ENCODE data around the gene MOB3A. TPM values are rescaled to one million over a fixed set of nuclear protein-coding genes. Genes with fewer than 3 reads are reported as not detected.

The MOB3A gene
- total and polyA plus RNA-seq, 12 donors = 8.9 to 30.5 (median 15.7) TPM

GRCh38 chr19:2041683-2042484, 54.2 kb downstream of the MOB3A start:
- intact Hi-C loops (cut with DNase I) = no loop called here
- DNase-seq = peak; percentile 95 to 99
- H3K9me3 ChIP-seq = no peaks in the 10 kb centered on the region
- peak; percentile 84 to 93 (median 90) for ATAC-seq
- no peak for TF ChIP-seq CTCF (IDR thresholded peaks at IDR 0.05)
- H3K4me1 ChIP-seq = peaks cover 63 to 79% (median 74%) of the 10 kb centered on the region in 9 donors
- peak overlapping the region in 8 of 10 donors; percentile 27 to 53 (median 42) for H3K4me3 ChIP-seq
- 19 to 32% methylated on average over 77 of the region's 77 CpGs for WGBS, 2 donors
- H3K27me3 ChIP-seq = no peaks in the 10 kb centered on the region
- peak overlapping the region; percentile 80 to 100 (median 90) for H3K27ac ChIP-seq
- H3K36me3 ChIP-seq = peaks cover 0 to 89% (median 40%) of the 10 kb centered on the region in 9 donors

- peak overlapping the region in 7 of 10 donors; percentile 28 to 53 (median 41) for H3K4me3 ChIP-seq
- peaks cover 0 to 85% (median 40%) of the 10 kb centered on the region in 9 donors for H3K36me3 ChIP-seq
- WGBS, 2 donors = 73 to 74% methylated on average over 6 of the region's 6 CpGs
- H3K9me3 ChIP-seq = peaks cover 0 to 2% (median 0%) of the 10 kb centered on the region in 11 donors
- TF ChIP-seq CTCF (IDR thresholded peaks at IDR 0.05) = no peak
- DNase-seq (peak in 1 of 2 donors; percentile 23), ATAC-seq (no peak)
- intact Hi-C loops (cut with DNase I) = no loop called here
- peak overlapping the region; percentile 77 to 100 (median 90) for H3K27ac ChIP-seq
- no peaks in the 10 kb centered on the region for H3K27me3 ChIP-seq
- H3K4me1 ChIP-seq = peaks cover 57 to 74% (median 69%) of the 10 kb centered on the region in 9 donors
Observed at GRCh38 chr19:2041433-2041682, 54.8 kb downstream of the MOB3A start.

GRCh38 chr19:2040647-2041432, 55.3 kb downstream of the MOB3A start:
- H3K4me1 ChIP-seq = peaks cover 52 to 68% (median 64%) of the 10 kb centered on the region in 9 donors
- 78 to 83% methylated on average over 28 of the region's 28 CpGs for WGBS, 2 donors
- intact Hi-C loops (cut with DNase I) = no loop called here
- ATAC-seq = peak in 2 of 8 donors; percentile 5 to 7
- peaks cover 0 to 8% (median 2%) of the 10 kb centered on the region in 11 donors for H3K9me3 ChIP-seq
- DNase-seq = peak in 1 of 2 donors; percentile 16
- H3K36me3 ChIP-seq = peaks cover 0 to 80% (median 37%) of the 10 kb centered on the region in 9 donors
- peak overlapping the region; percentile 77 to 100 (median 90) for H3K27ac ChIP-seq
- no peaks in the 10 kb centered on the region for H3K27me3 ChIP-seq
- peak overlapping the region in 3 of 10 donors; percentile 35 to 53 (median 41) for H3K4me3 ChIP-seq
- TF ChIP-seq CTCF (IDR thresholded peaks at IDR 0.05) = no peak

- Histone ChIP-seq H3K9me3 (peaks cover 0 to 15% (median 9%) of the 10 kb centered on the region in 11 donors), H3K27me3 (no peaks in the 10 kb centered on the region), H3K36me3 (peaks cover 0 to 72% (median 34%) of the 10 kb centered on the region in 9 donors), H3K27ac (peak overlapping the region; percentile 77 to 100 (median 90)), H3K4me1 (peaks cover 45 to 61% (median 57%) of the 10 kb centered on the region in 9 donors), H3K4me3 (no peak overlapping the region)
- ATAC-seq (no peak), DNase-seq (peak in 1 of 2 donors; percentile 15)
- WGBS, 2 donors = 82 to 83% methylated on average over 20 of the region's 20 CpGs
- no peak for TF ChIP-seq CTCF (IDR thresholded peaks at IDR 0.05)
- intact Hi-C loops (cut with DNase I) = no loop called here
Observed at GRCh38 chr19:2039959-2040646, 56.0 kb downstream of the MOB3A start.

Measured in heart right ventricle (tissue), 16 donors.